GM19467 (cell line): Measurements from ENCODE around the gene ATP5F1D.
"Not testable (repeated sequence)": the region's sequence is repeated elsewhere in the genome, so short reads cannot be mapped to it uniquely, and the experiment has no call there.

Source experiments
- ATAC-seq: cut with Tn5 transposase; IDR thresholded peaks from one replicate; pipeline ENCODE4 v1.9.1; 2021; ENCODE audit warnings: mild to moderate bottlenecking, moderate library complexity; ENCODE audit not compliant: unreplicated experiment

ATP5F1D gene

GRCh38 chr19:1245494-1246264 is 4.1 kb downstream of the ATP5F1D start:
- ATAC-seq: no peak

GRCh38 chr19:1246265-1247087 is 4.9 kb downstream of the ATP5F1D start:
- not testable (repeated sequence) for ATAC-seq

- ATAC-seq: no peak
Measured at GRCh38 chr19:1247748-1248138, 6.2 kb downstream of the ATP5F1D start.

- peak; percentile 20 for ATAC-seq
Measured at GRCh38 chr19:1248139-1248785, 6.7 kb downstream of the ATP5F1D start, which contains the start of gene MIDN. MIDN (plus strand) TSS chr19:1248583; CDS start chr19:1250297, 1,714 bp downstream.

GRCh38 chr19:1248786-1249297 is 7.3 kb downstream of the ATP5F1D start:
- ATAC-seq: peak; percentile 23

GRCh38 chr19:1249298-1249989 is 7.9 kb downstream of the ATP5F1D start:
- ATAC-seq: peak; percentile 42

GRCh38 chr19:1249990-1250436 is 8.5 kb downstream of the ATP5F1D start:
- no peak for ATAC-seq

- no peak for ATAC-seq
Measured at GRCh38 chr19:1250437-1251260, 9.1 kb downstream of the ATP5F1D start.

GRCh38 chr19:1251330-1252220 is 10.0 kb downstream of the ATP5F1D start:
- ATAC-seq: no peak

GRCh38 chr19:1252221-1252820 is 10.8 kb downstream of the ATP5F1D start:
- ATAC-seq: no peak

GRCh38 chr19:1252821-1253513 is 11.4 kb downstream of the ATP5F1D start:
- ATAC-seq: no peak

GRCh38 chr19:1253514-1254080 is 12.0 kb downstream of the ATP5F1D start:
- no peak for ATAC-seq

- ATAC-seq: no peak
Measured at GRCh38 chr19:1254081-1254527, 12.6 kb downstream of the ATP5F1D start.

GRCh38 chr19:1254530-1255185 is 13.1 kb downstream of the ATP5F1D start:
- no peak for ATAC-seq

- no peak for ATAC-seq
Measured at GRCh38 chr19:1255186-1256161, 13.9 kb downstream of the ATP5F1D start.
